GM15510 (cell line): ENCODE measurements around the gene MCEMP1.
A peak's percentile ranks its signal among the peaks of the same experiment; 100 is the strongest.

Experiments used
- POLR2A ChIP-seq: IDR thresholded peaks from 3 replicates; pipeline ENCODE4 v1.6.1; 2011; ENCODE audit warnings: borderline replicate concordance; ENCODE audit not compliant: insufficient read length; ENCODE audit errors: extremely low read depth

The MCEMP1 gene

DNA sequence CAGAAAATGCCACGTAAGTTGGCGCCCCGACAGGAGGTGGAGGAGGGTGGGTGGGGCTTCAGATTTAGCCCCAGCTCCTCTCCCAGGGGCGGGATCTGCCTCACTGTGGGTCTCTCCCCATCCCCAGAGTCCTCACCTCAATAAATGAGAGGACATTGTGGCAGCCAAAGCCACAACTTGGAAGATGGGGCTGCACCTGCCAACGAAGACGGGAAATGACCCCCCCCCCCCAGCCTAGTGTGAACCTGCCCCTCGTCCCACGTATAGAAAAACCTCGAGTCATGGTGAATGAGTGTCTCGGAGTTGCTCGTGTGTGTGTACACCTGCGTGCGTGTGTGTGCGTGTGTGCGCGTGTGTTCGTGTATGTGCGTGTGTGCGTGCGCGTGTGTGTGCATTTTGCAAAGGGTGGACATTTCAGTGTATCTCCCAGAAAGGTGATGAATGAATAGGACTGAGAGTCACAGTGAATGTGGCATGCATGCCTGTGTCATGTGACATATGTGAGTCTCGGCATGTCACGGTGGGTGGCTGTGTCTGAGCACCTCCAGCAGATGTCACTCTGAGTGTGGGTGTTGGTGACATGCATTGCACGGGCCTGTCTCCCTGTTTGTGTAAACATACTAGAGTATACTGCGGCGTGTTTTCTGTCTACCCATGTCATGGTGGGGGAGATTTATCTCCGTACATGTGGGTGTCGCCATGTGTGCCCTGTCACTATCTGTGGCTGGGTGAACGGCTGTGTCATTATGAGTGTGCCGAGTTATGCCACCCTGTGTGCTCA is 2.3 kb downstream of the MCEMP1 start:
- TF ChIP-seq POLR2A = no peak

DNA sequence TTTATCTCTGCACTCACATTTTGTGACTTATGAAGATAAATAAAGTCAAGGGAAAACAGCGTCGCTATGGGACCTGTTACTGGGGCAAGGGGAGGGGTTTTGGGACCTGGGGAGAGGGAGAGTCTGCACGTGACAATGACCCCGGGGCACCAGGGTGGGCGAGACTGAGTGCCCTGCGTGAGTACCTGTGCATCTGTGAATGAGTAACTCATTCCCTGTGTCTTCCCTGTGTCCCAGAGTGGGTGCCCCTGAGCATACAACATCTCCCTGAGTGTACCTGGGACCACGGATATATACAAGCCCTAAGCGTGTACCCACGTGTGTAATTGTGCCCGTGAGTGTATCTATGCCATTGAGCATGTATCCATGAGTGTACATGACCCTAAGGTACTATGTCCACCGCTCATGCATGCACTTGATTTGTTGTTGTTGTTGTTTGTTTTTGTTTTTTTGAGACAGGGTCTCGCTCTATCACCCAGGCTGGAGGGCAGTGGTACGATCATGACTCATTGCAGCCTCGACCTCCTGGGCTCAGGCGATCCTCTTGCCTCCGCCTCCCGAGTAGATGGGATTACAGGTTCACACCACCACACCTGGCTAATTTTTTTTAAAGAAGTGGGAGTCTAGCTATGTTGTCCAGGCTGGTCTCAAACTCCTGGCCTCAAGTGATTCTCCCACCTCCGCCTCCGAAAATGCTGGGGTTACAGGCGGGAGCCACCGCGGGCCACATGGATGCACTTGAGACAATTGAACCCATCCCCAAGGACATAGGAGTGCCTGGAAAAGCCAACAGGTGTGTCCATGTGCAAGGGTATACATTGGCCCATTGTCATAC is 3.1 kb downstream of the MCEMP1 start:
- TF ChIP-seq POLR2A = no peak

DNA sequence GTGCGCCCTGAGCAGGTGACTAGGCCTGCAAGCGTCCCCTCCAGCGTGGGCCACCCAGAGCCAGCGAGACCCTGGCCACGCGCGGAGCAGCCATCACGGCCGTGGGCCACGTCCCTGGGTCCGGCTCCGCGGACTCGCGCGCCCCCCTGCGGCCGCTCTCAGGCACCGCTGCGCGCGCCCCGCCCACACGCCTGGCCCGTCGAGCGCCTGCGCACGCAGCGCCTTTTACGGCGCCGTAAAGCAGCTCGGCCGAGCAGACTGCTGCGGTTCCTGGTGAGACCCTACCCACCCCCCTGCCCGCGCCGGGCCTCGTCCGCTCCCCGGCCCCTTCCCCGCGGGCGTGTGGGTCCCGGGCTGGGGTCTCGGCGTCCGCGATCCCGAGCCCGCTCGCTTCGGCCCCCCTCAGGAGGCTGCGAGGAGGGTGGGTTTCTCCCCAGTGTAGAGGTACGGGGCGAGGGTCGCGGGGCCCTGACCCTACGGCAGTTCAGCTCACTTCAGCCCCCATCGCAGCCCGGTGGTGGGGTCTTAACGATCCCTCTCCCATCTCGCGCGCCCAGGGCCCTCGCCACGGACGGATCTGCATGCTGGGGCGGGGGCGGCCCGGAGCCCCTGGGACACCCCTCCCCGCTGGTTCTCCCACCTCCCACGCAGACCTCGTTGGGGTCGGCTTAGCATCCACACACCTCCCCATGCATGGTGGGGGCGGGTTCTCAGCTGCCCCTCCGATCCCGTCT is 3.9 kb downstream of the MCEMP1 start, which contains the start of gene TRAPPC5:
Gene TRAPPC5, plus strand, starts transcription at position 228 of the 734 bp plus-strand sequence. CDS start 1,421 bp downstream, outside the sequence.
- peak; percentile 55 for TF ChIP-seq POLR2A

DNA sequence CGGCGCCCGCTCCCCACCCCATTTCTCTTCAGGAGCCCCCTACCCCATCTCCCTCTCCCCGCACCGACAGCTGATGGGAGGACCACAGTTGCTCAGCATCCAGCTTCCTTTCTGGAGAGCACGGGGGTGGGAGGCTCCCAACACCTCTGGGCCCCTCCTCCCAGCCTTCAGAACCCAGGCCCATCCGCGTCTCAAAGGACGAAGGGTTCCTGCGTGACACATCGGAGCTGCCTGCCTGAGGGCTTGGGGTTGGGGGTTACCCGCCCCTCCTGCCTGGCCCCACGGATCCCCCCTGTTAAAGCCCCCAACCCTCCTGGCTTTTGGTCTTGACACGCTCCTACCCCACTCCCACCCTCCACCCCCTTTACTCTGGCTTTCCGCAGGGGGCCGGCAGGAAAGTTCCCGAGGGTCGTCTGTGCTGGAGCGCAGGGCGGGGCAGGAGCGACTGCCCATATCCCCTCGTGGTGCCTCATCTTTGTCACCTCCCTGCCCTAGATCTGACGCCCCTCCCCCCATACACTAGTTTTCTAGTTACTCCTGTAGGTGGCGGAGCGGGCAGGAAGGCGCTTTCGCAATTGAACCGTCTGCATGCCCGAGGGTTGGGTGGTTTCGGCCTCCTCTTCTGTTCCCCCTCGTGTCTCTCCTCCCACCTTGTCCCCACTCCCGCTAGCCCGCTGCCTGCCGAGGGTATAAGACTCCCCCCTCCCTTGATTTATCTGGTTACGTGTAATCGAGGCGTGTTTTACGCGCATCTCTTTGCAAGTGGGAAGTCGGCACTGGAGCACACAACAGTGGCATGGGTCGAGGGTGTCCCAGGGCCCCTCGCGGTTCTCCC is 4.7 kb downstream of the MCEMP1 start:
- peak; percentile 31 for TF ChIP-seq POLR2A

DNA sequence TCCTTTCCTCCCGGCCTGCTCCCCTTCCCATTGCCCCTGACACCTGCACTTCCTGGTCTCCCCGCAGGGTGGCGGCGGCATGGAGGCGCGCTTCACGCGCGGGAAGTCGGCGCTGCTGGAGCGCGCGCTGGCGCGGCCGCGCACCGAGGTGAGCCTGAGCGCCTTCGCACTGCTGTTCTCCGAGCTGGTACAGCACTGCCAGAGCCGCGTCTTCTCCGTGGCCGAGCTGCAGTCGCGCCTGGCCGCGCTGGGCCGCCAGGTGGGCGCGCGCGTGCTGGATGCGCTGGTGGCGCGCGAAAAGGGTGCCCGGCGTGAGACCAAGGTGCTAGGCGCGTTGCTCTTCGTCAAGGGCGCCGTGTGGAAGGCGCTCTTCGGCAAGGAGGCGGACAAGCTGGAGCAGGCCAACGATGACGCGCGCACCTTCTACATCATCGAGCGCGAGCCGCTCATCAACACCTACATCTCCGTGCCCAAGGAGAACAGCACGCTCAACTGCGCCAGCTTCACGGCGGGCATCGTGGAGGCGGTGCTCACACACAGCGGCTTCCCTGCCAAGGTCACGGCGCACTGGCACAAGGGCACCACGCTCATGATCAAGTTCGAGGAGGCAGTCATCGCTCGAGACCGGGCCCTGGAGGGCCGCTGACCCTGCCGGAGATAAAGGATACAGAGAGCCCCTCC is 5.4 kb downstream of the MCEMP1 start:
- no peak for TF ChIP-seq POLR2A

DNA sequence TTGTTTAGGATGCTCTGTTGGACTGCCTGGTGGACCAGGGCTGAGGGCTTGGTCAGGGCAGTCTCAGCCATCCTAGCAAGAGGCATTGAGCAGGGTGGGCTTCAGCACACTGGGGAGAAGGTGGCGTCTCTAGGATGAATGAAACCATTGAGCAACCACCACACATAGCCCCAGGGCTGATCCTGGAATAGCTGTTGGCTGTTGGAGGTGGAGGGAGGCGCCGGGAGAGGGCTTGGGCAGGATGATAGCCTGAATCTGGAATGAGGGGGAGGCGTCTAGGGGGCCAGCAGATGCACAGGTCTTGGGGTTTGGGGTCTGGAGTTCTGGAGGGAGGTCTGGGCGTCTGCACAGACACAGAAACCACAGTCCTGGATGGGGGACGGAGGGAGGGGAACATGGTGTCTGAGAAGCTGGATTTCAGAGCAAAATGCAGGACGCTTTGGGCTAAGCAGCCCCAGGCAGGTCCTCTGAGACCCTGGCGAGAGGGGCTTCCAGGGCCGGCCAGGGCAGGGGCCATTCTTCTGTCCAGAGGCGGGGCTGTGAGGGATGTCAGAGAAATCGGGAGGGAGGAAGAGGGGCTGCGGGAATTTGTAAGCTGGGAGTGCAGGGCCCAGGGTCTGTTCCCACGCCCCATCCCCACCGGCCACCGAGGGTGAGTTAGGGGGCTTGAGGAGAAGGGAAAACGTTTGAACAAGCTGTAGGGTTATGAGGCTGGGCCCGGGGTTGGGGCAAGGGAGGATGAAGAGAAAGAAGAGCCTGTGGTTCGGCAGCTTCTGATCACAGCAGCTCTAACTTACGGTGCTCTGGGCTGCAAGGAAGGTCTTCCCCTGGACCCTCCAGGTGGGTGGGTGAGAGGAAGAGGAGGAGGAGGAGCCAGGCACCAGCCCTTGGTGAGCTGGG is 8.9 kb downstream of the MCEMP1 start:
- TF ChIP-seq POLR2A = no peak

DNA sequence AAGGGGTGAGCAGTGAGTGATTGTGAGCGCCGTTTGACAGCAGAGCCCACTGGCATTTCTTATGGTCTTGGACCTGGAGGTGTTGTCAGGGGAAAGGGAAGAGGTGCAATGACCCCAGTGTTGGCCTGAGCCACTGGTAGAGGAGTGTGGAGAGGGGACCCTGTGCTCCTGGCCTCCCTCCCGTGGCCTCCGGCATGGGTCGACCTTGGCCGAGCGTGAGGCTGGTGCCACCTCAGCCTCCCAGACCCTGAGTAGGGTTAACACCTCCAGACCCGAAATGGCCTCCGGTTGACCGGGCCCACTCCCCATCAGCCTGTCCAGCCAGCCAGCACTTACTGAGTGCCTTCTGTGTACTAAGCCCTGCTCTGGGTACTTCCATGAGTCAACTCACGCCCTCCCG is 10.3 kb downstream of the MCEMP1 start:
- peak; percentile 26 for TF ChIP-seq POLR2A

DNA sequence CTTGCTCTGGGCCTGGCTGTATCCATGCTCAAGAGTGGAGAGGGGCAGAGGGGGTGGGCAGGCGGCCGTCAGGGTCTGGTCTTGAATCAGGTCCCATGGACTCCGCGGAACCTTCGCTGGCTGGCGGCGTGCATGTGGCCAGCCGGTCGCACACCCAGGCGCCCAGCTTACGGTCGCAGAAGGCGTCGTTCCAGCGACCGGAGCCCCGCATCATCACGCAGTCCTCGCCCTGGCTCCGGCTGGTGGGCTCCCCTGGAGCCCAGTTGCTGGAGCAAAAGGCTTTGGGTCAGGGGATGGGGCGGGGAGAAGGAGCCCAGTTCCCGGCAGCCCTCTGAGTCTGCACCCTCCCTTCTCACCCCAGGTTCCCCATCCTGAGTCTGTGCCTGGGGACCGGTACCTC is 12.3 kb downstream of the MCEMP1 start:
- no peak for TF ChIP-seq POLR2A

DNA sequence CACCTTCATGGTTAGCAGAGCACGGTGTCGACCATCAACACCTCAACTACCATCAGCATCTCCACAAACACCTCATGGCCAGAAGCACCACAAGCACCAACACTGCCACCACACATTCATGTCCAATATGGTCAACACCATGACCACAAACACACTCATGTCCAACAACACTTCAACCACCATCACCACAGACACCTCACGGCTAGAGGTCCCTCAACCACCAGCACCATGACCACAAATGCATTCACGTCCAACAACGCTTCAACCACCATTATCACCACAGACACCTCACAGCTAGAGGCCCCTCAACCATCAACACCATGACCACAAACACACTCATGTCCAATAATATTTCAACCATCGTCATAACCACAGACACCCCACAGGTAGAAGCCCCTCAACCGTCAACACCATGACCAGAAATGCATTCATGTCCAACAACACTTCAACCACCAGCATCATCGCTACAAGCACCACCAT is 13.9 kb downstream of the MCEMP1 start:
- no peak for TF ChIP-seq POLR2A

DNA sequence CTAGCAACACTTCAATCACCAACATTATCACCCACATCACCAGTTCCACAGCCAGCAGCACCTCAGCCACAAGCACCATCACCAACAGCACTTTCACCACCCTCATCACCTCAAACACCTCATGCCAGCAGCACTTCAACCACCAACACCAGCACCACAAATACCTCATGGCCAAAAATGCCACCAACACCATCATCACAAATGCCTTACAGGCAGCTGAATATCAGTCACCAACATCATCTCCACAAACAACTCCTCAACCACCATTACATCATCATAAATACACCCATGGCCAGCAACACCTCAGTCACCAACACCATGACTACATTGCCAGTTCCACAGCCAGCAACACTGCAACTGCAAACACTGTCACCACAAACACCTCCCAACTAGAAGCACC is 14.6 kb downstream of the MCEMP1 start:
- TF ChIP-seq POLR2A = no peak

DNA sequence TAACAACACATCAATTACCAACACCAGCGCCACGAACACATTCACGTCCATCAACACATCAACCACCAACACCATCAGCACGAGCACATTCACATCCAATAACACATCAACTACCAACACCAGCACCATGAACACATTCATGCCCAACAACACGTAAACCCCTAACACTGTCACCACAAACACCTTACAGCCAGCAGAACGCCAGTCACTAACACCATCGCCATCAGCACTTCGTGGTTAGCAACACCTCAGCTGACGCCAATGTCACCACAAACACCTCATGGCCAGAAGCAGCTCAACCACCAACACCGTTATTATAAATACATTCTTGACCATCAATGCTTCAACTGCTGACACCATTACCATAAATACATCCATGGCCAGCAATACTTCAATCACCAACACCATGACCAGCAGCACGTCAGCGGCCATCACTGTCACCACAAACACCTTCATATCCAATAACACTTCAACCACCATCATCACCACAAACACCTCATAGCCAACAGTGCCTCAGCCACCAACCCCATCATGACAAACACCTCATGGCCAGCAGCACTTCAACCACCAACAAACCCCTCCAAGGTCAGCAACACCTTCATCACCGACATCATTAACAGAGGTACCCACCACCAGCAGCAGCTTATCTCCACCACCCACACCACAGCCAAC is 15.7 kb downstream of the MCEMP1 start:
- no peak for TF ChIP-seq POLR2A

DNA sequence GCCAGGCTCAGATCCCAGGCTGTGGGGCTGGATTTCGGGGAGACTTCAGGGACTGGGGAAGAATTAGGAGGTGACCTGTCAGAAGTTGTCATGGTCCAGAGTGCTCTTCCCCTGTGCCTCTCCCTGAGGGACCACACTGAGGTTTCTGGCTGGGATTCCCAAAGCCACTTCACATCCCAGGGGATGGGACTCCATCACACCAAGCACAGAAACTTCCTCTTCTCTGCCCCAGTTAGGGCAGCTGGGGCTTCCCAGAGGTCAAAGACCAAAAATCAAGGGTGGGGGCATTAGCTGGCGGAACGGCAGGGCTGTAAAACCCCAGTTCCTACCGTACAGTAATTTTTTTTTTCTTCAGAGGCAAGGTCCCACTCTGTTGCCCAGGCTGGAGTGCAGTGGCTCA is 17.6 kb downstream of the MCEMP1 start:
- no peak for TF ChIP-seq POLR2A
